HTR-8/SVneo (cell line): ENCODE results near the gene ATP10D.
"Not testable (repeated sequence)": the region's sequence is repeated elsewhere in the genome, so short reads cannot be mapped to it uniquely, and the experiment has no call there.

ENCODE experiments used
- DNase-seq: peaks from one replicate; pipeline ENCODE4 v3.0.0; 2011; ENCODE audit warnings: low spot score, mixed read lengths; ENCODE audit not compliant: insufficient read length
- FAIRE-seq: peaks from 2 replicates; lab custom pipeline; 2011; peaks lifted over from hg19 to GRCh38; lab: Jason Lieb, UNC

Gene ATP10D

DNA sequence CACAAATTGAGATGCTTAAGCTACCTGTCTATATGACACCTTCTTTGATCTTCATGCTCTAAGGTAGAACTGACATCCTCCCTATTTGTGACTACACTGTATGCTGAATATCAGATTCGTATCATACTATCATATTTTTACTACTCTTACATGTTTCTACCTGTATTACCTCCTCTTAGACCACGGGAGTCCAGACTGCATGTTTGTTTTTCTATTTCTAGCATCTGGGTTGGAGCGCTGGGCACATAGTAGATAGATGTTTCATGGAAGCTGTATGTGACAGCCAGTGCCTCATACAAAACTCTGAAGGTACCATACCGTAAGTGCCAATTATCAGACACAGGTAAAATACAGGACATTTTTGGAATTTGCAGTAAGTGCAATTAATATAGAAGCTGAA, 47.6 kb downstream of the ATP10D start:
- FAIRE-seq (no peak), DNase-seq (no peak)

DNA sequence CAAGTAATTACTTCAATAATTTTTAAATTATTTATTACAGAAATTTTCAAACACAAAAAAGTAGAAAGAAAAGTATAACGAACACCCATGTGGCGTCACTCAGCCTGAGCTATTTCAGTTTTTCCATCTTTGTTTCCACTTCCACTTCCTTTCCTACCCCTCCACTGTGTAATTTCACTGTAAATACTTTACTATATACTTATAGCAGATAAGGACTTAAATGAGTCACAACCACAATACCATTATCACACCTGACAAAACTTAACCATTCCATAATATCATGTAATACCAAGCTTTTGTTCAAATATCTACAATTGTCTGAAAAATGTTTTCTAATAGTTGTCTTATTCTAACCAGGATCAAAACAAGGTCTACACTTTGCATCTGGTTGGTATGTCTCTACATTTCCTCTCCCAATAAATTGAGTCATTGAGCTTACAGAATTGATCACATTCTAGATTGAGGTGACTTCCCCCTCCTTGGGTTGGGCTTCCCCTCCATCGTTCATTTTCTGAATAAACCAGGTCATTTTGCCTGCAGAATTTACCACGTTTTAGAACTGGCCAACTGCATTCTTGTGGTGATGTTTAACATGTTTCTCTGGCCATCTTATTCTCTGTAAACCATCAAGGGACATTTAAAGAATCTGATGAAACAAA, 48.7 kb downstream of the ATP10D start:
- FAIRE-seq (no peak), DNase-seq (no peak)

DNA sequence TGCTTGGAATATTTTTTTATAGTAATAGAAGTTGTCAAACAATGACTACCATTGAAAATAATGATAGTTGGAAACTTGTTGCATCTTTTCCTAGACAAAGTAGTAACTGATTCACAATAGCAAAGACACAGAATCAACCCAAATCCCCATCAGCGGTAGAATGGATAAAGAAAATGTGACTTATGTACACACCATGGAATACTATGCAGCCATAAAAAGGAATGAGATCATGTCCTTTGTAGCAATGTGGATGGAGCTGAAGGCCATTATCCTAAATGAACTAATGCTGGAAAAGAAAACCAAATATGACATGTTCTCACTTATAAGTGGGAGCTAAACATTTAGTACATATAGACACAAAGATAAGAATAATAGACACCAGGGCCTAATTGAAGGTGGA, 49.7 kb downstream of the ATP10D start:
- DNase-seq (no peak), FAIRE-seq (no peak)

DNA sequence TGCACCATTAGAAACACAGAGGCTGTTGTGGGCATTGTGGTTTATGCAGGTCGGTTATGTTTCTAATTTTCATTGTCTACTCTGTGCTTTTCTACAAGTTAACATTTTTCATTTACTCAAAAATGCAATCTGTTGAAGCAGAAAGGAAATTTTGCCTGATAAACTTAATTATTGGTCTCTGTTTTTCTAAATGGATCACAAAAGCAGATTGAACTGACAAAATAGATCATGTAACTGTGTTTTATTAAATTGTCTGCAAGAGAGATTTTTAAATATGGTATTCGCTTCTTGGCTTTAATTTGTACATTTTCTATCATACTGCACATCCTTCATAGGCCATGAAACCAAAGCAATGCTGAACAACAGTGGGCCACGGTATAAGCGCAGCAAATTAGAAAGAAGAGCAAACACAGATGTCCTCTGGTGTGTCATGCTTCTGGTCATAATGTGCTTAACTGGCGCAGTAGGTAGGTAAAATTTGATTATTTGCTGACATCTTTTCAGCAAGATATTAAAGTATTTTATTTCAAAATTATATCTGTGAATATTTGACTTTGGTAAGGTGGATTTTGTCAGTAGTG, 50.6 kb downstream of the ATP10D start:
- no peak for DNase-seq
- no peak for FAIRE-seq

DNA sequence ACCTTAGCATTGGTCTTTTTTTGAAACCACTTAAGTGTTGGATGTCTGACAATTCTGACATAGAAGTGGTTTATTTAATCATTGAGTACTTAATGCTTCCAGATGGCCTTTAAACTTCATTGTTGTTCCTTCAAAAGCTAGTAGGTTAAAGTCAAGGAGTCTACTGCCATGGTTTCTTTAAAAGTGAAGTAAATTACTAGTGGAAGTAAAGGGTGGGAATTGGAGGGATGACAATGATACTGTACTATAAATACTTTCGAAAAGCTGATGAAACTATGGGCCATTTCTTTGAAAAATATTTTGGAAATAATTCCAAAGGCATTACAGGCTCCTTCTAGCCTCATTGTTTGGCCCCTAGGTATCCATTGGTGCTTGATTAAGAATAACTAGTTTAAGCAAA, 51.9 kb downstream of the ATP10D start:
- no peak for DNase-seq

DNA sequence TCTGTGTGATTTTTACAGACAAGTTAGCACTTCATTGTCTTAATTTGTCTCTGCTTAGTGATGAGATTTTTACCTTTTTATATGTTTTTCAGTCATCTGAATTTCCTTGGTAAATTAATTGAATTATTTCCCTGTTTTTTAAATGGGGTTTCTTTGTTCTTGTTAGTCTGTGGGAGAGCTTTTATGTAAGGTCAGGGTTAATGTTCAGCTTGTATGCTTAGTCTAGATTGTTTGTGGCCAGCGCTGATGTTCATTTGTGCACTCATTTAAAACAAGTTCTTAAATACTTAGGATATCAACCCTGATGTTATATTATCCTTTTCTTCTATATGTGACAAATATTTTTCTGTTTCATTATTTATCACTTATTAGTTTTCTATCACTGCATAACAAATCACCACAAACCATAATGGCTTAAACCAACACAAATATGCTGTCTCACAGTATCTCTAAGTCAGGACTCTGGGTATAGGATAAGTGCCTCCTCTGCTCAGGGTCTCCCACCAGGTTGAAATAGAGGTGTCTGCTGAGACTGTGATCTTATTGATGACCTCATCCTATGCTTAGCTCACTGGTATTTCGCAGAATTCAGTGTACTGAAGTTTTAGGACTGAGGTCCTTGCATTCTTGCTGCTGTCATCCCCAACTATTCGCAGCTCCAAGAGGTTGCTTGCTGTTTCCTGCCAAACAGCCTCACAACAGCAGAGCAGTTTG, 53.2 kb downstream of the ATP10D start:
- FAIRE-seq (no peak), DNase-seq (no peak)

More for the DNA sequence above, 51.9 kb downstream of the ATP10D start:
- no peak for FAIRE-seq

DNA sequence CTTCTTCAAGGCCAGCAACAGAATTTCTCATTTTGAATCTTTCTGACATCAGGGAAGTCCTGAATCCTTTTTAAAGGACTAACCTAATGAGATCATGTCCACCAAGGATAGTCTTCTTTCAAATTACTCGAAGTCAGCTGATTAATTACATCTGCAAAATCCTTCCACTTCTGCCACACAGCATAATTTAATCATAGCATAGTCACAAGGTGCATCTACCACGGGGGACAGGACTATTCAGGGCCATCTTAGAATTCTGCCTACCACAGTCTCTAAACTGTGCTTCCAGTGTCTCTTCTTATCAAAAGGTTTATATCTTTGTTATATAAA, 53.7 kb downstream of the ATP10D start:
- FAIRE-seq (no peak), DNase-seq (no peak)

DNA sequence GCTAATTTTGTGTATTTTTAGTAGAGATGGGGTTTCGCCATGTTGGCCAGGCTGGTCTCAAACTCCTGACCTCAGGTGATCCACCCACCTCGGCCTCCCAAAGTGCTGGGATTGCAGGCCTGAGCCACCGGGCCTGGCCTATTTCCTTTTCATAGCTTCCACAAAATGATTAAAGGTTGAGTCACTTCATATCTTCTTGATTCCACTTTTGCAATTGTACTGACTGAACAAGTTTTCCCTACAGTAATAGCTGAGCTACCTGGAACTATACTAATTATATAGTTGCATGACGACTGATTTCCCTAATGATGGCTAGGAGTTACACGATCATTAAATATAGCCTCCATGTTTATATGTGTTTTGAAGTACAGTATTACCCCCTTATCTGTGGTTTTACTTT, 57.6 kb downstream of the ATP10D start:
- not testable (repeated sequence) for FAIRE-seq, DNase-seq

DNA sequence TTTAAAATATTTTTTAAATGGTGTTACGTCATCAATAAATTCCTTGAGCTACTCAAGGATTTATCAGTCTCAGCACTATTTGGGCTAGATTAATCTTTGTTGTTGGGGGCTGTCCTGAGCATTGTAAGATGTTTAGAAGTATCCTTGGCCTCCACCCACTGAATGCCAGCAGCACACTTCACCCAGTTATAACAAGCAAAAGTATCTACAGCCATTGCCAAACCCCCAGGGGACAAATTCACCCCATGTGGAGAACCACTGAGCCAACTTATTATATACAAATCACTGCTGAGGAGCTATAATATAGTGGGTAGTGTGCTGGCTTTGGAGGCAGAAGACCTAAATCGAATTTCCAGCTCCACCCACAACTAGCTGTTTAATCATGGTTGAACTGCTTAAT, 58.3 kb downstream of the ATP10D start:
- FAIRE-seq (no peak), DNase-seq (no peak)

DNA sequence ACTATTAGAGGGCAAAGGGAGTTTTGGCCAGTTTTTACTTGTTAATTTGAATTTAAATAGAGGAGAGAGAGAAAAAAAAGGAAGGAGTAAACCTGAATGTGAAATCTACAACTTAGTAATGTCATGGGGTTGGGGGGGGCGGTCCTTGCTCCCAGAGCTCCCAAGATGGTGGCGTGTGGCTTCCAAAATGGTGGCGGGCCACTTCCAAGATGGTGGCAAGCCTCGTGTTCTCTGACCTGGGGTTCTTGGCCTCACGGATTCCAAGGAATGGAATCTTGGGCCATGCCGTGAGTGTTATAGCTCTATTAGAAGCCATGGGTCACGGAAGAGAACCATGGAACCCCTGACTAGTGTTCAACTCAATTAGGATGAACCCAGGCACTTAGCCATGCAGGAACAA, 65.3 kb downstream of the ATP10D start:
- not testable (repeated sequence) for DNase-seq, FAIRE-seq

DNA sequence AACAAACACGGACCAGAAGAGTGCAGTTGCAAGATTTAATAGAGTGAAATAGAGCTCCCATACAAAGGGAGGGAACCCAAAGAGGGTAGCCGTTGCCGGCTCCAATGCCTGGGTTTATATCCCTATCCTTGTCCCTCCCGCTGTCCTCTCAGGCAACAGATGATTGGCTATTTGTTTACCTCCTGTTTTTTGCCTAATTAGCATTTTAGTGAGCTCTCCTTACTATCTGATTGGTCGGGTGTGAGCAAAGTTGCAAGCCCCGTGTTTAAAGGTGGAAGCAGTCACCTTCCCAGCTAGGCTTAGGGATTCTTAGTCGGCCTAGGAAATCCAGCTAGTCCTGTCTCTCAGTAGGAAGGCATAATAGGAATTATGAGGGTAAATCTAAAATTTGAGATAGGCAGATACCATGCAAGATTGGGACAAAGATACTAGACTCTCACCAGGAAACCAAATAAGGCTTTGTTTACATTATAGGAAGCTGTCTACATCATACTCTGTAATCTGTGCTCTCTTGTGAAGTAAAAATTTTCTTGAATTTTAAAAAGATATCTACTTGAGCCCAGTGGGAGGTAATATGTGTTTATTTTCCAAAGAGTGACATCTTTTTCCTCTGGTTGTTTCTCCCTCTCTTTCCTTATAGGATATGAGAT, 65.9 kb downstream of the ATP10D start:
- FAIRE-seq (no peak), DNase-seq (no peak)

DNA sequence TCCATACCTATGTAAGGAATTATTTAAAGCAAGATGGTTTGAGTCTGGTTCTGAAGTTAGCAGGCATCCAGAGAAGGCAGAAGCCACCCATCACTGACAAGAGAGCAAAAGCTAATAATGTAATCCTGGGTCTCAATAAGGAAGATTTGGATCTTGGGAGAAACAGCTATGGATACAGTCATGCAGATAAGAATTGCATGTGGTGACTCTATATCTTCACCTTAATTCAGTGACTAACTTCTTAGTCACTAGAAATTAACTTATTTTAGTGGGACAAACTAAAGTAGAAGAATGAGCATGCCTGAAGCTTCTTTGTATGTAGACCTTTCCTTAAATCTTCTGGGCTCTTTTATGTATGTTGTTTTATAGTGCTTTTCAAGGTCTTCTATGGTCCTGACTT, 66.6 kb downstream of the ATP10D start:
- FAIRE-seq, result no peak
- DNase-seq, result no peak

DNA sequence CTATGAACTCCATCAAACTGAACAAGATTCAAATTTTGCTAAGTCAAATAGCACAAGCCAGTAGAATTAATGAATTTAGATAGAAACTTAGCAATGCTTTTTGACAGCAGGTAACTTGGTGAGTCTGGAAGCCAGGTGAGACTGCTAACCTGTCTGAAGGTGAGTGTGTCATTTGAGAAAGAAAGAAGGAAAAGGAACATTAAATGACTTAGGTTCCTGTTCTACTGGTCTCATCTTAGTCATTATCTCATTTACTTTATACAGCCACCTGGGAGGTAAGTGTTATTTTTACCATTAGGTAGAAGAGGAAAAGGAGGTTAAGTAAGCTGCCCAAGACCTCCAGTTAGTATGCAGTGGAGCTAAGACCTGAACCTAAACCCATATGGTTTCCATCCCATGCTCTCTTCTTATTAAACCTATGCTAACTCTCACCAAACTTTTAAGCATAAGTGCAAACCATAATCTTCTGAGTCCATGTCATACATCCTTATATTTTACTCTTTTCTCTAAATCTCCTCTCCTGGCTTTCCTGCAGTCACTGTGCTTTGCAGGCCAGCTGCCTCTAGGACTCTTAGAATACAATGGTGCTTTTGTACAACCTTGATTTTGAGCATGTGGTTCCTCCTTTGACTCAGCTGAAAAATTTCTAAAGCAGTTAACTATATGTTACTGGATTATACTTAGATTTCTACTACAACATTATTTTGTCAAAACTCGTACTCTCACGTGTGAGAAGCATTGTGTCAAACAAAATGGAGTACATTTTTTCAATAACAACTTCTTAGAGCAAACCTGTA, 68.5 kb downstream of the ATP10D start:
- FAIRE-seq, result no peak
- DNase-seq, result no peak

DNA sequence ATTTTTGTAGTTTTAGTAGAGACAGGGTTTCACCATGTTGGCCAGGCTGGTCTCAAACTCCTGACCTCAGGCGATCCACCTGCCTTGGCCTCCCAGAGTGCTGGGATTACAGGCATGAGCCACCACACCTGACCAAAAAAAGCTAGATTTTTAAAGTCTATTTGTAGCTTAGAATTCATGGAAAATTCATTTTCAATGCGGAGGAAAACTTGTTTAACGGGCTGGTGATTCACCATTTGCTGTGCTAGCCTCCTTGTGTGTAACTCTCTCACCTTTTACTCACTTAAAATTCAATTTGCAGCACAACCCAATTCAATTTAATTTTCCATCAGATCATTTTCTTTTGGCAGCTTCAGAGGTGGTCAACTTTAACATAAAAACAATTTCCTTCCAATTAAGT, 70.8 kb downstream of the ATP10D start:
- not testable (repeated sequence) for DNase-seq, FAIRE-seq

DNA sequence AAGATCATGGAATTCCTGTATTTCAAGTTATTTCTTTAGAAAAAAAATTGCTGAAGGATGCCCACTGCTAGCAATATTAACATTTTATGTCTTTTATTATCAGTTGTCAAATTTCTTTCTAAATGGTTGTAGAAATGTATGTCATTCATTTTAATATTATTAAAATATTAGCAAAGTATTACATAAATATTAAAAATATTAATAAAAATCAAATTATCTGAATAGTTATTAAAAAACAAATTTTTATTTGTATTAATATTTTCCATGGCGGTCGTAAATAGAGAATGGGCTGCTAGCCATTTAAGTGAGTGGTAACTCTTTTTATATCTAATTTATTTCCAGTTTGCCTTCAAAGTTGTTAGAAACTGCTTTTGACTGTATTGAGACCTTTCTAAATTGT, 72.2 kb downstream of the ATP10D start:
- FAIRE-seq (no peak), DNase-seq (no peak)

DNA sequence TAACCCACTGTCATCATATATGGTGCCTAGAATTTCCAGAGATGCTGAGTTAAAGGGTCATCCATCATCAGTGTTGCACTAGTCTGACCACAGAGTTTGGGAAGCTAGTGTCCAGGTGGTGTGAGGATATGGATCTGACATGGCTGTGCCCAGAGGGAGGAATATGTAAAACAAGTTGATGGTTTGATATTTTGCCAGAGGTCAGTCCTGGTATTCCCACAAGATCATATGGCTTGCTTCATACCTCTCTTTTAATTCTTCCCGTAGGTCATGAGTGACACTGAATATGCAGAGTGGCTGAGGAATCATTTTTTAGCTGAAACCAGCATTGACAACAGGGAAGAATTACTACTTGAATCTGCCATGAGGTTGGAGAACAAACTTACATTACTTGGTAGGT, 75.6 kb downstream of the ATP10D start:
- no peak for FAIRE-seq

DNA sequence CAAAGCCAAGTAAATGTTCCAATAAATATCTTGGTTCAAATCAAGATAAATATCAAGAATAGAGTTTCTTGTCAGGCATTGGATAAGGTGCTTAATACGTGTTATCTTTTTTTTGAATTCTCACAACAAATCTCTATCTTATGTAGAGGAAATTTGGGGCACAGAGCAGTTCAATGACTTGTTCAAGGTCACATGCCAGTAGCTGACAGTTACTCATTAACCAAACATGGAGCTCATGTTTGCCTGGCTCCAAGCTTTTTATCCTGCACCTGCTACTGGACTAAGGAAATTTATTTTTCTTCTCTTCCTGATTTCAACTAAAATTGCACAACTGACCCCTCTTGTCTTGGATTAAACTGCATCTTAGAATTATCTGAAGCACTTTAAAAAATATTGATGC, 76.3 kb downstream of the ATP10D start:
- DNase-seq (no peak), FAIRE-seq (no peak)

More for the DNA sequence above, 75.6 kb downstream of the ATP10D start:
- DNase-seq, result no peak

DNA sequence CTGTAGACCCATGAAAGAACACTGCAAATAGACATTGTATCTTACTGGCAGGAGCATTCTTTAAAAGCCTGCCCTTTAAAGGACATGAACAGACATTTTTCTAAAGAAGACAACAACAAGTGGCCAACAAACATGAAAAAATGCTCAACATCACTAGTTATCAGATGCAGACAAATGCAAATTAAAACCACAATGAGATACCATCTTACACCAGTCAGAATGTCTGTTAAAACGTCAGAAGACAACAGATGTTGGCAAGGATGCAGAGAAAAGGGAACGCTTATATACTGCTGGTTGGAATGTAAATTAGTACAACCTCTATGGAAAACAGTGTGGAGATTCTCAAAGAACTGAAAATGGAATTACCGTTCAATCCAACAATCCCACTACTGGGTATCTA, 77.2 kb downstream of the ATP10D start:
- no peak for FAIRE-seq

DNA sequence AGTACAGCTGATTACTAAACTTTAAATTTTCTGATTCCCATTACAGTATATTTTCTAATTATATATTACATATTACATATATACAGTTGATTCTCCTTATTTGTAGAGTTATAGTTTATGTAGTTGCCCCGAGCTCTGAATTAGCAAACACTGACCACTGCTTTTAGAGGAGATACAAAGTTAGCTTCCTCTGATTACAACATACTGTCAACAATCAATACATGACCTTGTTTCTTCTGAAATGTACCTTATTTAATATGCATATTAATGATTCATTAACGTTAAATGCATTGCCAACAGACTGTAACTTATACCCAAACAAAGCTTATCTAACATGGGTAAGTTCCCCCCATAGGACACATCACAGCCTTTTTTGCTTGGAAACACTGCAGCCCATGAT, 81.5 kb downstream of the ATP10D start:
- DNase-seq (no peak), FAIRE-seq (no peak)

More for the DNA sequence above, 77.2 kb downstream of the ATP10D start:
- no peak for DNase-seq

DNA sequence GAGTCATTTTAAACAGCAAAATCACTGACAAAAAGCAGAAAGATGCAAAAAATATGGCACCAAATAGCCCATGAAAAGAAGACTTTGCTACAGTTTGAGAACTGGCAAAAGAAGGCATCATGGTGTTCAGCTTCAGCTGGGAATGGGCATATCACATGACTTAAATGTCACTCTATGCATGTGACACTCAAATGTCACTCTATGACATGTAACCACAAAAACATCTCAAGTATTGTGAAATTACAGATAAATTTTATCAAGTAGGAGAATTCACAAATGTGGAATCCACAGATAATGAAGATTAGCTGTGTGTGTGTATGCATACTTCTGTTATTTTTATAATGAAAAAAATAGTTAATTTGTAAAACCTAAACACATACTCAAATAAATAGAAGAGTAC, 81.9 kb downstream of the ATP10D start:
- FAIRE-seq, result no peak
- DNase-seq, result no peak
